ACC112 (cell line): Measurements from ENCODE around the gene RBCK1.
A peak's percentile ranks its signal among the peaks of the same experiment; 100 is the strongest.

Source experiments
- H2AFZ ChIP-seq: fragments of 200-600 bp; sonication (generic); one replicate; pipeline ENCODE4 v1.6.0; 2017; ENCODE audit warnings: antibody characterized with exemption, low read length; ENCODE audit not compliant: unreplicated experiment
- H3K27ac ChIP-seq: fragments of 200-600 bp; sonication (generic); 2 replicates; pipeline ENCODE4 v1.5.1; 2014; ENCODE audit warnings: low read depth, mild to moderate bottlenecking, antibody characterized with exemption, low read length, moderate library complexity
- H3K27me3 ChIP-seq: fragments of 200-600 bp; sonication (generic); 2 replicates; pipeline ENCODE4 v1.6.1; 2014; ENCODE audit warnings: mild to moderate bottlenecking, antibody characterized with exemption, low read length, moderate library complexity, mixed read lengths; ENCODE audit not compliant: insufficient read depth
- H3K36me3 ChIP-seq: fragments of 200-600 bp; sonication (generic); 2 replicates; pipeline ENCODE4 v1.6.1; 2016; ENCODE audit warnings: mild to moderate bottlenecking, antibody characterized with exemption, low read length, moderate library complexity, mixed read lengths; ENCODE audit not compliant: insufficient read depth
- H3K4me1 ChIP-seq: fragments of 200-600 bp; sonication (generic); one replicate; pipeline ENCODE4 v1.6.1; 2016; ENCODE audit warnings: low read length, mixed read lengths; ENCODE audit not compliant: insufficient read depth, unreplicated experiment, control insufficient read depth
- H3K4me3 ChIP-seq: fragments of 200-600 bp; sonication (generic); 2 replicates; pipeline ENCODE4 v1.5.1; 2014; ENCODE audit warnings: mild to moderate bottlenecking, low read depth, low read length
- H3K79me2 ChIP-seq: fragments of 200-600 bp; sonication (generic); one replicate; pipeline ENCODE4 v1.6.0; 2016; ENCODE audit warnings: low read length; ENCODE audit not compliant: control insufficient read depth, unreplicated experiment, insufficient read depth

The RBCK1 gene

GRCh38 chr20:409697-410559 lies 1.8 kb downstream of the RBCK1 start:
- Histone ChIP-seq H3K27me3 (no peaks in the 10 kb centered on the region), H3K27ac (no peak overlapping the region), H3K4me3 (peak overlapping the region; percentile 97), H2AFZ (no peak overlapping the region), H3K79me2 (peaks cover 59% of the 10 kb centered on the region), H3K4me1 (peaks cover 16% of the 10 kb centered on the region), H3K36me3 (peaks cover 36% of the 10 kb centered on the region)

GRCh38 chr20:412081-412480 lies 4.0 kb downstream of the RBCK1 start:
- no peak overlapping the region for H2AFZ ChIP-seq
- peaks cover 40% of the 10 kb centered on the region for H3K36me3 ChIP-seq
- H3K4me3 ChIP-seq, result no peak overlapping the region
- H3K27ac ChIP-seq, result no peak overlapping the region
- no peaks in the 10 kb centered on the region for H3K27me3 ChIP-seq
- peaks cover 59% of the 10 kb centered on the region for H3K79me2 ChIP-seq
- H3K4me1 ChIP-seq, result peaks cover 16% of the 10 kb centered on the region

GRCh38 chr20:414161-414560 lies 6.1 kb downstream of the RBCK1 start:
- Histone ChIP-seq H3K4me3 (no peak overlapping the region), H2AFZ (no peak overlapping the region), H3K36me3 (peaks cover 40% of the 10 kb centered on the region), H3K27ac (no peak overlapping the region), H3K4me1 (peaks cover 16% of the 10 kb centered on the region), H3K27me3 (no peaks in the 10 kb centered on the region), H3K79me2 (peaks cover 48% of the 10 kb centered on the region)

GRCh38 chr20:415820-416322 lies 7.8 kb downstream of the RBCK1 start:
- Histone ChIP-seq H2AFZ (no peak overlapping the region), H3K27me3 (no peaks in the 10 kb centered on the region), H3K36me3 (peaks cover 34% of the 10 kb centered on the region), H3K4me1 (peaks cover 5% of the 10 kb centered on the region), H3K27ac (no peak overlapping the region), H3K4me3 (no peak overlapping the region), H3K79me2 (peaks cover 31% of the 10 kb centered on the region)

GRCh38 chr20:416950-417800 lies 9.1 kb downstream of the RBCK1 start:
- H3K79me2 ChIP-seq, result peaks cover 20% of the 10 kb centered on the region
- no peak overlapping the region for H3K27ac ChIP-seq
- peaks cover 28% of the 10 kb centered on the region for H3K36me3 ChIP-seq
- peaks cover 5% of the 10 kb centered on the region for H3K4me1 ChIP-seq
- H2AFZ ChIP-seq, result no peak overlapping the region
- H3K27me3 ChIP-seq, result no peaks in the 10 kb centered on the region
- no peak overlapping the region for H3K4me3 ChIP-seq

GRCh38 chr20:417801-418342 lies 9.8 kb downstream of the RBCK1 start:
- Histone ChIP-seq H3K27ac (no peak overlapping the region), H3K4me1 (peaks cover 5% of the 10 kb centered on the region), H2AFZ (no peak overlapping the region), H3K79me2 (peaks cover 13% of the 10 kb centered on the region), H3K4me3 (no peak overlapping the region), H3K36me3 (peaks cover 24% of the 10 kb centered on the region), H3K27me3 (no peaks in the 10 kb centered on the region)

GRCh38 chr20:418858-419365 lies 10.8 kb downstream of the RBCK1 start:
- Histone ChIP-seq H3K4me1 (peaks cover 5% of the 10 kb centered on the region), H3K36me3 (peaks cover 17% of the 10 kb centered on the region; the same call in 1 of the 2 replicates), H3K4me3 (no peak overlapping the region), H3K27ac (no peak overlapping the region), H3K27me3 (no peaks in the 10 kb centered on the region), H2AFZ (no peak overlapping the region), H3K79me2 (peaks cover 5% of the 10 kb centered on the region)

- no peaks in the 10 kb centered on the region for H3K27me3 ChIP-seq
- no peak overlapping the region for H3K27ac ChIP-seq
- peaks cover 5% of the 10 kb centered on the region for H3K4me1 ChIP-seq
- peaks cover 17% of the 10 kb centered on the region; the same call in 1 of the 2 replicates for H3K36me3 ChIP-seq
- no peak overlapping the region for H3K4me3 ChIP-seq
- H2AFZ ChIP-seq, result no peak overlapping the region
- no peaks in the 10 kb centered on the region for H3K79me2 ChIP-seq
Measured at GRCh38 chr20:419556-420165, 11.6 kb downstream of the RBCK1 start.

GRCh38 chr20:420166-420620 lies 12.1 kb downstream of the RBCK1 start:
- peaks cover 17% of the 10 kb centered on the region; the same call in 1 of the 2 replicates for H3K36me3 ChIP-seq
- no peak overlapping the region for H2AFZ ChIP-seq
- H3K4me1 ChIP-seq, result peaks cover 5% of the 10 kb centered on the region
- no peaks in the 10 kb centered on the region for H3K79me2 ChIP-seq
- H3K4me3 ChIP-seq, result no peak overlapping the region
- no peak overlapping the region for H3K27ac ChIP-seq
- no peaks in the 10 kb centered on the region for H3K27me3 ChIP-seq
